Ovary (tissue), 9 donors: ENCODE results near the gene SURF6. TPM values are rescaled to one million over a fixed set of nuclear protein-coding genes. Genes with fewer than 3 reads are reported as not detected.

Experiments
- DNase-seq, 5 donors: peaks; one replicate each; pipeline ENCODE4 v3.0.0-alpha.2; 2019 to 2020
- H3K27ac ChIP-seq, 2 donors: fragments of 200-600 bp; one replicate each; pipeline versions ENCODE4 v1.5.1 to v1.8.0; 2019 to 2022
- H3K27me3 ChIP-seq: fragments of 200-600 bp; one replicate; pipeline ENCODE4 v1.8.0; 2022
- H3K36me3 ChIP-seq: fragments of 200-600 bp; sonication (generic); one replicate; pipeline ENCODE4 v1.5.1; 2019
- H3K4me1 ChIP-seq: one replicate; pipeline ENCODE4 v1.8.1; 2013; ENCODE audit warnings: mild to moderate bottlenecking, moderate library complexity; ENCODE audit not compliant: insufficient read depth
- H3K4me3 ChIP-seq: fragments of 200-600 bp; sonication (generic); one replicate; pipeline ENCODE4 v1.5.1; 2017
- H3K9me3 ChIP-seq, 2 donors: fragments of 200-600 bp in 1 of 2; sonication (generic) in 1 of 2; one replicate each; pipeline versions ENCODE4 v1.5.1 to v1.8.1; 2013 to 2019; ENCODE audit warnings: mild to moderate bottlenecking in 1 of 2, moderate library complexity in 1 of 2
- EP300 ChIP-seq: sonication (generic); formaldehyde crosslinking; IDR thresholded peaks from one replicate; pipeline ENCODE4 v1.6.1; 2017; ENCODE audit warnings: antibody characterized with exemption
- POLR2A ChIP-seq: fragments of 450-650 bp; IDR thresholded peaks from one replicate; pipeline ENCODE4 v1.6.1; 2017; ENCODE audit warnings: antibody characterized with exemption, mild to moderate bottlenecking, moderate library complexity
- WGBS, 3 donors: extraction: QIAGEN DNeasy Blood & Tissue Kit in 1 of 3; methylation state at CpG; one replicate each; pipeline versions ENCODE4 v1.1.5 to v1.1.7; 2013 to 2017; 5-methylcytosine and 5-hydroxymethylcytosine counted together
- intact Hi-C, 4 donors: fragments of 100-400 bp; cut with DNase I; formaldehyde crosslinking; loops; one replicate each; pipeline versions ENCODE4 v1.11.0 to v1.15.1; 2022 to 2023
- polyA plus RNA-seq, 2 donors: library from polyadenylated mRNA; stranded (reverse); fragments of 200-250 nt in 1 of 2; fragments of 350-450 nt in 1 of 2; fragmentation: Illumina TruSeq in 1 of 2; extraction: RNeasy Lipid Tissue Mini Kit (QIAGEN cat#74804) in 1 of 2; gene quantifications; one replicate each; pipeline ENCODE4 v1.2.3, GENCODE V29; 2013 to 2014
- total RNA-seq, 7 donors: library from RNA; depleted of rRNA in 2 of 7; stranded (reverse); fragments of >200 nt in 2 of 7; fragmentation: NEBNext Ultra II Directional in 3 of 7; extraction: Animal tissue kit (Norgen Biotek cat#: 25700) in 3 of 7; gene quantifications; one replicate each; pipeline versions ENCODE4 v1.1.0 to v1.2.4, GENCODE V29; 2016 to 2023
- TF ChIP-seq, protein P1 (sequence below), 3 donors: fragments of 450-650 bp in 2 of 3; fragments of 200-600 bp in 1 of 3; IDR thresholded peaks; one replicate each; pipeline versions ENCODE4 v1.5.1 to v1.8.0; 2016 to 2022; ENCODE audit warnings: antibody characterized with exemption in 3 of 3, mild to moderate bottlenecking in 1 of 3
- donor health status: DM: no; HTN: no; CAD: no; lungs with moderate emphysema.
- donor health status: DM: no; HTN: no; CAD: no.
- donor health status: Bipolar disorder and iron deficiency.
- donor health status: DM: yes; HTN: yes; CAD: no.
- donor health status: DM: no; HTN: no; CAD: no.
- donor health status: DM: yes; HTN: yes; CAD: no.

Gene SURF6
- total and polyA plus RNA-seq, 9 donors, result 12.7 to 24.9 (median 21.0) TPM

DNA sequence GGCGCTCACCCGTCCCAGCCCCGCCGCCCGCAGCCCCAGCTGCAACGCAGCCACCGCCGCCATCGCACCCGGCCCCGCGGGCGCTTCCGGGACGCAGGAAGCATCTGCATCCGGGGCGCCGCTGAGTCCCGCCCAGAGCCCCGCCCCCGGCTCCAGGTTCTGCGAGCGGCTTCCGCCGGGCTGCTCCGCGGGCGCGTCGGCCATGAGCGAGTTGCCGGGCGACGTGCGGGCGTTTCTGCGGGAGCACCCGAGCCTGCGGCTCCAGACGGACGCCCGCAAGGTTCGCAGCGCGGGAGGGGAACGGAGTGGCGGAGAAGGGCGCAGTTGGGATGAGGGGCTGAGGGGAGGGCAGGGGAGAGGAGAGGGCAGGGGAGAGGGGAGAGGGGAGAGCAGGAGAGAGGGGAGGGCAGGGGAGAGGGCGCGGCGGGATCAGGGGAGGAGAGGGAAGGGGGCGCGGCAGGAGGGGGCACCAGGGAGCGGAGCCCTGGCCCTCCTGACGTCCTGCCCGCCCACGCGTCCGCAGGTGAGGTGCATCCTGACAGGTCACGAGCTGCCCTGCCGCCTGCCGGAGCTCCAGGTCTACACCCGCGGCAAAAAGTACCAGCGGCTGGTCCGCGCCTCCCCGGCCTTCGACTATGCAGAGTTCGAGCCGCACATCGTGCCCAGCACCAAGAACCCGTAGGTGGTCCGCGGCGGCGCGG, 20.6 kb upstream of the SURF6 start, which contains the start of the genes SURF1 and SURF2:
Gene SURF1 (minus strand): TSS at position 97 of the 701 bp plus-strand sequence. CDS start 34 bp downstream, at position 63.
Gene SURF2 (plus strand): TSS at position 160 of the 701 bp plus-strand sequence. CDS start 43 bp downstream, at position 203.
- H3K4me1 ChIP-seq, result peaks cover 6% of the 10 kb centered on the region
- peak; percentile 81 to 93 (median 85) for DNase-seq
- TF ChIP-seq EP300, result no peak
- peak; percentile 11 for TF ChIP-seq POLR2A
- 1% methylated on average over 60 to 78 of the region's 78 CpGs for WGBS, 3 donors
- H3K9me3 ChIP-seq, result no peaks in the 10 kb centered on the region
- peak within 1 kb of the TSS; percentile 77 for H3K4me3 ChIP-seq
- no peaks in the 10 kb centered on the region for H3K27me3 ChIP-seq
- H3K36me3 ChIP-seq, result no peaks in the 10 kb centered on the region
- peak within 1 kb of the TSS; percentile 28 to 38 for H3K27ac ChIP-seq
- intact Hi-C loops, result no loop called here

DNA sequence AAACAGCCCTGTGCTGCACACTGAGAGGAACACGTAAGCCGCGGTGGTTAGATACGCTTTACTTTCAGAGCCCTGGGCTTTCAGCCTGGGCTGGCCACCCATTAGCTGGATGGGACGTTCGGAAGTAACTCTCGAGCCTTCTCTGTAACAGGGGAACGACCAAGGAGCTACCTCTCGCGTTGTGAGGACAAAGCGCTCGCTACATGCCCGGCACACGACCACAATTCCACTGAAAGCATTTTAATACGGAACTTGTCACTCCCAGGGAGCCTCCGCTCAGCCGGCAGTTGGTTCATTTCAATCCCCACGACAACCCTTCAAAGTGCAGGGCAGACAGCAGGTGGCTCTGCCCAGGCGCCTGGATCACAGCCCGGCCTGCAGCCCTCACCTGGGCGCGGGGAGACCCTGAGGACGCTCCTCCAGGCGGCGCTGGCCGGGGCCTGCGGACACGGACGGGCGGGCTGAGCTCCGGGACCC, 19.9 kb upstream of the SURF6 start:
- TF ChIP-seq POLR2A, result no peak
- TF ChIP-seq, protein P1, sequence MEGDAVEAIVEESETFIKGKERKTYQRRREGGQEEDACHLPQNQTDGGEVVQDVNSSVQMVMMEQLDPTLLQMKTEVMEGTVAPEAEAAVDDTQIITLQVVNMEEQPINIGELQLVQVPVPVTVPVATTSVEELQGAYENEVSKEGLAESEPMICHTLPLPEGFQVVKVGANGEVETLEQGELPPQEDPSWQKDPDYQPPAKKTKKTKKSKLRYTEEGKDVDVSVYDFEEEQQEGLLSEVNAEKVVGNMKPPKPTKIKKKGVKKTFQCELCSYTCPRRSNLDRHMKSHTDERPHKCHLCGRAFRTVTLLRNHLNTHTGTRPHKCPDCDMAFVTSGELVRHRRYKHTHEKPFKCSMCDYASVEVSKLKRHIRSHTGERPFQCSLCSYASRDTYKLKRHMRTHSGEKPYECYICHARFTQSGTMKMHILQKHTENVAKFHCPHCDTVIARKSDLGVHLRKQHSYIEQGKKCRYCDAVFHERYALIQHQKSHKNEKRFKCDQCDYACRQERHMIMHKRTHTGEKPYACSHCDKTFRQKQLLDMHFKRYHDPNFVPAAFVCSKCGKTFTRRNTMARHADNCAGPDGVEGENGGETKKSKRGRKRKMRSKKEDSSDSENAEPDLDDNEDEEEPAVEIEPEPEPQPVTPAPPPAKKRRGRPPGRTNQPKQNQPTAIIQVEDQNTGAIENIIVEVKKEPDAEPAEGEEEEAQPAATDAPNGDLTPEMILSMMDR (IDR thresholded peaks at IDR 0.05), result no peak
- no peak for TF ChIP-seq EP300
- H3K27me3 ChIP-seq, result no peaks in the 10 kb centered on the region
- intact Hi-C loops, result no loop called here
- H3K4me1 ChIP-seq, result peaks cover 6% of the 10 kb centered on the region
- peak overlapping the region in 1 of 2 donors; percentile 28 for H3K27ac ChIP-seq
- H3K36me3 ChIP-seq, result no peaks in the 10 kb centered on the region
- peak overlapping the region; percentile 77 for H3K4me3 ChIP-seq
- WGBS, 3 donors, result 1% methylated on average over 30 to 31 of the region's 31 CpGs
- H3K9me3 ChIP-seq, result no peaks in the 10 kb centered on the region
- no peak for DNase-seq

DNA sequence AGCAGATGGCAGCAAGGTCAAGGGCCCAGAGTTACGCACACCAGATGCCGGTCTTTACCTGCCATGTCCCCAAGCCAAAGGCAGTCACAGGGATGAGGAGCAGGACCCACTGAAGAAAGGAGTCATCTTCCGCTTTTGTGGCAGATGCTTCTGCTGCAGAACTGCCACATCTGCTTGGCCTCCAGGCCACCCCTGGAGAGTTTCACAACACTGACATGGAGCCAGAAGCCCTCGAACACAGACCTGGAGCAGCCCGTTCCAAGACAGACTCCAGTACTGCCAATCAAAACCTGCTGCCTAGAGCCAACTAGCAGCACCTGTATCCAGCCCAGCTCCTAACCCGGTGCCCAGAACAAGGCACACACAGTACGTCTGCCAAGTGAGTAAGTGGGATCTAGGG, 18.8 kb upstream of the SURF6 start:
- Histone ChIP-seq H3K4me1 (peaks cover 6% of the 10 kb centered on the region), H3K27ac (no peak overlapping the region), H3K4me3 (no peak overlapping the region), H3K36me3 (no peaks in the 10 kb centered on the region), H3K27me3 (no peaks in the 10 kb centered on the region), H3K9me3 (no peaks in the 10 kb centered on the region)
- intact Hi-C loops, result no loop called here
- whole genome bisulfite sequencing, 3 donors, result 76 to 79% (median 78%) methylated on average over 7 of the region's 7 CpGs
- TF ChIP-seq POLR2A (no peak), EP300 (no peak)
- TF ChIP-seq, protein P1 (IDR thresholded peaks at IDR 0.05), result no peak
- DNase-seq, result no peak

DNA sequence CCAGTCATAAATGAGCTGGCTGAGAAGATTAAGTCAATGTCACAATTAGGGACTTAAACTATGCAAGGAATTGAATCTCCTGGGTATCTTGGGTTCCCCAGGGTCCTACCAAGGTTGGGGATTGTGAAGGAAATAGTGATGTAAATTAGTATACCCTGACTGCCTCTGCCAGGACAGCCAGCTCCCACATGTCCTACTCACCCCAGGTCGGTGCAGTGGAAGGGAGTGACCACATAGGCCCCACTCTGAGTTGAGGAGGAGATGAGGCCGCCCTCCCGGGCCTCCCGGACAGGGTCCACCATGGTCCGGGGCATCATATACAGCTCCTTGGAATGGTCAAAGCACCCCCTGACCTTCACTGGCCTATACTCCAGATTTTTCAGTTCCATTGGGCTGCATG, 17.6 kb upstream of the SURF6 start:
- no peak for DNase-seq
- intact Hi-C loops, result no loop called here
- no peak overlapping the region for H3K27ac ChIP-seq
- no peaks in the 10 kb centered on the region for H3K9me3 ChIP-seq
- H3K36me3 ChIP-seq, result no peaks in the 10 kb centered on the region
- H3K4me1 ChIP-seq, result peaks cover 6% of the 10 kb centered on the region
- WGBS, 3 donors, result 54 to 61% (median 56%) methylated on average over 5 of the region's 5 CpGs
- TF ChIP-seq, protein P1 (IDR thresholded peaks at IDR 0.05), result no peak
- TF ChIP-seq POLR2A (no peak), EP300 (no peak)
- H3K27me3 ChIP-seq, result no peaks in the 10 kb centered on the region
- no peak overlapping the region for H3K4me3 ChIP-seq
